ENCODE results near the gene ARRB1.

GRCh38 chr11:75241906-75242644 is 109.4 kb downstream of the ARRB1 start:
- TF ChIP-seq CTCF (IDR thresholded peaks at IDR 0.05 in 8 of 11, conservative IDR thresholded peaks at IDR 0.05 in 3 of 11): peak in 5 of 11 experiments; percentile 1 to 52 (median 14)
- no peak for TF ChIP-seq POLR2A (IDR thresholded peaks at IDR 0.05)

All from spleen (tissue), 7 donors.